ENCODE results near the gene CDH20.
A peak's percentile ranks its signal among the peaks of the same experiment; 100 is the strongest.

Gene CDH20

GRCh38 chr18:61542596-61542995 lies 209.4 kb downstream of the CDH20 start:
- no peak for DNase-seq

GRCh38 chr18:61543518-61543917 lies 210.3 kb downstream of the CDH20 start:
- DNase-seq, result no peak

GRCh38 chr18:61544178-61544577 lies 210.9 kb downstream of the CDH20 start:
- no peak for DNase-seq

- DNase-seq, result no peak
These were observed 212.3 kb downstream of the CDH20 start for GRCh38 chr18:61545281-61546245.

- DNase-seq, result peak; percentile 55
These were observed 213.4 kb downstream of the CDH20 start for GRCh38 chr18:61546590-61546989.

GRCh38 chr18:61549416-61549815 lies 216.2 kb downstream of the CDH20 start:
- no peak for DNase-seq

- DNase-seq, result no peak
These were observed 216.7 kb downstream of the CDH20 start for GRCh38 chr18:61549889-61550288.

GRCh38 chr18:61551586-61551985 lies 218.4 kb downstream of the CDH20 start:
- peak; percentile 68 for DNase-seq

- DNase-seq, result no peak
These were observed 219.9 kb downstream of the CDH20 start for GRCh38 chr18:61553045-61553659.

GRCh38 chr18:61554117-61554776 lies 221.0 kb downstream of the CDH20 start:
- DNase-seq, result no peak

GRCh38 chr18:61554946-61555361 lies 221.7 kb downstream of the CDH20 start:
- no peak for DNase-seq

- DNase-seq, result no peak
These were observed 223.1 kb downstream of the CDH20 start for GRCh38 chr18:61556316-61556715.

GRCh38 chr18:61556862-61557261 lies 223.6 kb downstream of the CDH20 start:
- DNase-seq, result no peak

GRCh38 chr18:61569176-61569892 lies 236.1 kb downstream of the CDH20 start:
- DNase-seq, result peak; percentile 51

- no peak for DNase-seq
These were observed 236.8 kb downstream of the CDH20 start for GRCh38 chr18:61570070-61570469.

GRCh38 chr18:61572084-61572655 lies 238.9 kb downstream of the CDH20 start:
- no peak for DNase-seq

GRCh38 chr18:61572871-61573270 lies 239.6 kb downstream of the CDH20 start:
- no peak for DNase-seq

- no peak for DNase-seq
These were observed 241.4 kb downstream of the CDH20 start for GRCh38 chr18:61574665-61575064.

- DNase-seq, result no peak
These were observed 242.2 kb downstream of the CDH20 start for GRCh38 chr18:61575419-61575818.

- DNase-seq, result no peak
These were observed 245.6 kb downstream of the CDH20 start for GRCh38 chr18:61578846-61579245.

- no peak for DNase-seq
These were observed 246.4 kb downstream of the CDH20 start for GRCh38 chr18:61579581-61579980.

- DNase-seq, result no peak
These were observed 246.8 kb downstream of the CDH20 start for GRCh38 chr18:61580046-61580445.
